H1 (cell line): ENCODE data around the gene APC2. TPM values are rescaled to one million over a fixed set of nuclear protein-coding genes. Genes with fewer than 3 reads are reported as not detected.

Experiments used
- CEBPB ChIP-seq: IDR thresholded peaks from 2 replicates; pipeline ENCODE4 v1.6.1; 2012; ENCODE audit warnings: low read depth, low read length
- EP300 ChIP-seq, 2 experiments: IDR thresholded peaks; 1 replicate in 1 of 2; 2 replicates in 1 of 2; pipeline ENCODE4 v1.6.1; 2011 to 2012; ENCODE audit warnings: low read depth in 2 of 2, low read length in 2 of 2, mild to moderate bottlenecking in 2 of 2, borderline replicate concordance in 1 of 2, inconsistent platforms in 1 of 2, moderate library complexity in 1 of 2
- HDAC6 ChIP-seq: IDR thresholded peaks from one replicate; pipeline ENCODE4 v1.7.1; 2012; ENCODE audit warnings: low read depth, mild to moderate bottlenecking, inconsistent platforms, low read length, moderate library complexity
- TEAD4 ChIP-seq: IDR thresholded peaks from 2 replicates; pipeline ENCODE4 v1.6.1; 2012; ENCODE audit warnings: low read depth, low read length, inconsistent platforms, mixed read lengths
- polyA plus RNA-seq, 7 experiments: library from polyadenylated mRNA; depleted of rRNA in 3 of 7; stranded (reverse) in 5 of 7; unstranded in 2 of 7; fragments of >200 nt in 5 of 7; fragments of 200-250 nt in 2 of 7; gene quantifications; 1 replicate in 5 of 7; 2 replicates in 1 of 7; 4 replicates in 1 of 7; pipeline versions ENCODE4 v1.2.1 to v1.2.3, GENCODE V29; 2011 to 2013; ENCODE audit warnings: missing spikeins in 2 of 7, mixed read lengths in 2 of 7
- total RNA-seq: library from RNA; stranded (reverse); fragmentation: NEBNext Ultra II Directional; extraction: Animal tissue kit (Norgen Biotek cat#: 25700); gene quantifications from 2 replicates; pipeline ENCODE4 v1.2.1, GENCODE V29; 2021
- TF ChIP-seq, protein P1 (sequence below), 3 experiments: IDR thresholded peaks; 1 replicate in 2 of 3; 2 replicates in 1 of 3; pipeline versions ENCODE4 v1.5.1 to v1.6.1; 2011; ENCODE audit warnings: low read length in 3 of 3, mild to moderate bottlenecking in 3 of 3, inconsistent platforms in 2 of 3, low read depth in 1 of 3, moderate library complexity in 1 of 3; ENCODE audit not compliant: insufficient read depth in 1 of 3; ENCODE audit errors: control extremely low read depth in 1 of 3

Gene APC2
- total and polyA plus RNA-seq, 2 of the 8 experiments (the other 6 are each of a cell fraction or from before 2014, with no cell fraction given): 1.3 to 4.1 TPM

DNA sequence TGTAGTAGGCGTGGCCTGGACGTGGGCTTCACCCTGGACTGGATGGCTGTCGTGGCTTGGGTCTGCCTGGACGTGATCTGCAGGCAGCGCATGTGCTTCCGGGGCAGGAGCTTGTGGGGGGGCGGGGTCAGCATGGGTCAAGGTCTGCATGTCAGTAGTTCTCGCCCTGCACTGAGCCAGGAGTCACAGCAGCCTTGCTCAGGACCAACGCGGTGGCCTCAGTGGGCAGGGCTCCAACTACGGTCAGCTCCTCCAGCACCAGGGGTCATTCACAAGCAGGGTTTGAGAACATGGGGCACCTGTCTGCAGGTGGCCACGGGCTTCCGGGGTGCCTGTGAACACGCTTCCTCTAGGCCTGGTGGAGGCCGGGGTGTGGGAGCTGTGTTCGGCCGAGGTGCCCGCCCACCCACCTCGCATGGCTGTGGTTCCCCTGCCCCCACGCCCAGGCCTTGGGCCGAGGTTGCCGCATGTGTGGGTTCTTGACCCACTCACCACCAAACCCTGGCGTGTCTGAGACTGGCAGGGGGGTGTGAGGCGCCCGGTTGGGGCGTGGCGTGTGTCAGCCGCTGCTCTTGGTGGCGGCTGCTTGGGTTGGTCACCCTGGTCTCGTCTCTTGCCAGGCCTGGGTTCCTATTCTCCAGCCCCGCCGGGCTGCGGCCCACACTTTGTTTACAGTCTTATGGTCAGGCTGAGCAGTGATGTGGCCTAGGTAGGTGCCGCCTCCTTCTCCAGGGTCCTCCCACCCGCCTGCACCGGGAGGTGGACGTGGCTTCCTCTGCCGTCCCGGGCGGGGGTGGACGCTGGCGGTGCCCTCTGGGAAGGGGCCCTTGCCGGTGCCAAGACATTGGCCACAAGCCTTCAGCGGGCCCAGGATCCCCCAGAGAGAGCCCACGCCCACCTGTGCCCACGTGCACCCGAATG, 16.5 kb upstream of the APC2 start (continued):
- TF ChIP-seq HDAC6 (no peak), TEAD4 (no peak), EP300 (IDR thresholded peaks at IDR 0.05; ENCODE audit: borderline replicate concordance in 1 of 2, low read depth in 2 of 2, low read length in 2 of 2) (no peak), CEBPB (no peak)
- TF ChIP-seq, protein P1, sequence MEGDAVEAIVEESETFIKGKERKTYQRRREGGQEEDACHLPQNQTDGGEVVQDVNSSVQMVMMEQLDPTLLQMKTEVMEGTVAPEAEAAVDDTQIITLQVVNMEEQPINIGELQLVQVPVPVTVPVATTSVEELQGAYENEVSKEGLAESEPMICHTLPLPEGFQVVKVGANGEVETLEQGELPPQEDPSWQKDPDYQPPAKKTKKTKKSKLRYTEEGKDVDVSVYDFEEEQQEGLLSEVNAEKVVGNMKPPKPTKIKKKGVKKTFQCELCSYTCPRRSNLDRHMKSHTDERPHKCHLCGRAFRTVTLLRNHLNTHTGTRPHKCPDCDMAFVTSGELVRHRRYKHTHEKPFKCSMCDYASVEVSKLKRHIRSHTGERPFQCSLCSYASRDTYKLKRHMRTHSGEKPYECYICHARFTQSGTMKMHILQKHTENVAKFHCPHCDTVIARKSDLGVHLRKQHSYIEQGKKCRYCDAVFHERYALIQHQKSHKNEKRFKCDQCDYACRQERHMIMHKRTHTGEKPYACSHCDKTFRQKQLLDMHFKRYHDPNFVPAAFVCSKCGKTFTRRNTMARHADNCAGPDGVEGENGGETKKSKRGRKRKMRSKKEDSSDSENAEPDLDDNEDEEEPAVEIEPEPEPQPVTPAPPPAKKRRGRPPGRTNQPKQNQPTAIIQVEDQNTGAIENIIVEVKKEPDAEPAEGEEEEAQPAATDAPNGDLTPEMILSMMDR (IDR thresholded peaks at IDR 0.05; ENCODE audit: control extremely low read depth in 1 of 3, insufficient read depth in 1 of 3, low read depth in 1 of 3, low read length in 3 of 3): no peak
- TF ChIP-seq, all 59 proteins: peak for 0
